GM18502 (cell line): ENCODE data around the gene CDK2AP2.
A peak's percentile ranks its signal among the peaks of the same experiment; 100 is the strongest.
"Not testable (repeated sequence)": the region's sequence is repeated elsewhere in the genome, so short reads cannot be mapped to it uniquely, and the experiment has no call there.

Source experiments
- ATAC-seq: cut with Tn5 transposase; IDR thresholded peaks from one replicate; pipeline ENCODE4 v1.9.1; 2021; ENCODE audit warnings: mild to moderate bottlenecking; ENCODE audit not compliant: unreplicated experiment, poor library complexity

CDK2AP2 gene

GRCh38 chr11:67492069-67492727 is 15.8 kb downstream of the CDK2AP2 start:
- ATAC-seq: no peak

- ATAC-seq: no peak
Measured at GRCh38 chr11:67491276-67492068, 16.5 kb downstream of the CDK2AP2 start.

GRCh38 chr11:67490727-67491065 is 17.3 kb downstream of the CDK2AP2 start:
- ATAC-seq: no peak

GRCh38 chr11:67489885-67490726 is 17.9 kb downstream of the CDK2AP2 start:
- no peak for ATAC-seq

- ATAC-seq: no peak
Measured at GRCh38 chr11:67489203-67489884, 18.6 kb downstream of the CDK2AP2 start.

- ATAC-seq: no peak
Measured at GRCh38 chr11:67486481-67487195, 21.3 kb downstream of the CDK2AP2 start.

- not testable (repeated sequence) for ATAC-seq
Measured at GRCh38 chr11:67485873-67486361, 22.0 kb downstream of the CDK2AP2 start.

GRCh38 chr11:67484847-67485311 is 23.1 kb downstream of the CDK2AP2 start:
- no peak for ATAC-seq

GRCh38 chr11:67483831-67484665 is 23.9 kb downstream of the CDK2AP2 start:
- no peak for ATAC-seq

GRCh38 chr11:67482827-67483798 is 24.8 kb downstream of the CDK2AP2 start, which contains the start of gene AIP:
TSS of gene AIP (plus strand) at chr11:67483026. CDS start at chr11:67483159, 133 bp downstream.
- peak; percentile 70 for ATAC-seq

GRCh38 chr11:67482275-67482826 is 25.6 kb downstream of the CDK2AP2 start:
- peak; percentile 8 for ATAC-seq

- ATAC-seq: not testable (repeated sequence)
Measured at GRCh38 chr11:67477344-67478050, 30.5 kb downstream of the CDK2AP2 start.

GRCh38 chr11:67476692-67477091 is 31.3 kb downstream of the CDK2AP2 start:
- not testable (repeated sequence) for ATAC-seq

- no peak for ATAC-seq
Measured at GRCh38 chr11:67472882-67473281, 35.1 kb downstream of the CDK2AP2 start.

- ATAC-seq: no peak
Measured at GRCh38 chr11:67470337-67471002, 37.5 kb downstream of the CDK2AP2 start.

- ATAC-seq: no peak
Measured at GRCh38 chr11:67469508-67469811, 38.5 kb downstream of the CDK2AP2 start.
